GM13976 (cell line): ENCODE measurements around the gene DOCK8.

Experiments used
- DNase-seq: peaks from one replicate; pipeline ENCODE4 v3.0.0; 2012; ENCODE audit warnings: low spot score
- in situ Hi-C: fragments of 300-500 bp; cut with MboI; formaldehyde crosslinking; loops from one replicate; pipeline ENCODE4 v1.12.0; 2022; ENCODE audit warnings: low sequenced_read_pairs, mixed read lengths, inconsistent platforms; ENCODE audit not compliant: unreplicated experiment
- TF ChIP-seq, protein P1 (sequence below): IDR thresholded peaks from 2 replicates; pipeline ENCODE4 v1.5.1; 2012; ENCODE audit warnings: borderline replicate concordance, mild to moderate bottlenecking; ENCODE audit not compliant: insufficient read depth; ENCODE audit errors: extremely low read depth, missing control alignments, control extremely low read depth

Gene DOCK8

DNA sequence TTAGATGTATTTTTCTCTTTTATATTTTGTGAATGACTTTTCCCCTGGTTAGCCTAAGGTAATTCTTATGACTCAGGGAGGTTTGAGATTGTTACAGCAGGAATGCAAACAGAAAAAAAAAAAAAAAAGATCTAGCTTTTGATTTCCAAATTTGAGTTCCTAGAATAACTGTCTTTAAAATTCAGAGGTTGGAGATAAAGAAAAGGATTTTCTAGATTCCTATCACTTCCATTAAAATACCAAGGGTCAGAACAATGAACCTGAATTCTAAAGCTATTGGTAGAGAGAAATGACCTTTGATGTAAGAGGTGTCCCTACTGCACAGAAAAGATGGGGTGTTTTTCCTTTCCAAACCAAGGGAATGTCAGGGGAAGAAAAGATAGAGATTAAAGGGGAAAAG lies 262.5 kb downstream of the DOCK8 start:
- DNase-seq = no peak
- in situ Hi-C loops = no loop called here
- TF ChIP-seq, protein P1, sequence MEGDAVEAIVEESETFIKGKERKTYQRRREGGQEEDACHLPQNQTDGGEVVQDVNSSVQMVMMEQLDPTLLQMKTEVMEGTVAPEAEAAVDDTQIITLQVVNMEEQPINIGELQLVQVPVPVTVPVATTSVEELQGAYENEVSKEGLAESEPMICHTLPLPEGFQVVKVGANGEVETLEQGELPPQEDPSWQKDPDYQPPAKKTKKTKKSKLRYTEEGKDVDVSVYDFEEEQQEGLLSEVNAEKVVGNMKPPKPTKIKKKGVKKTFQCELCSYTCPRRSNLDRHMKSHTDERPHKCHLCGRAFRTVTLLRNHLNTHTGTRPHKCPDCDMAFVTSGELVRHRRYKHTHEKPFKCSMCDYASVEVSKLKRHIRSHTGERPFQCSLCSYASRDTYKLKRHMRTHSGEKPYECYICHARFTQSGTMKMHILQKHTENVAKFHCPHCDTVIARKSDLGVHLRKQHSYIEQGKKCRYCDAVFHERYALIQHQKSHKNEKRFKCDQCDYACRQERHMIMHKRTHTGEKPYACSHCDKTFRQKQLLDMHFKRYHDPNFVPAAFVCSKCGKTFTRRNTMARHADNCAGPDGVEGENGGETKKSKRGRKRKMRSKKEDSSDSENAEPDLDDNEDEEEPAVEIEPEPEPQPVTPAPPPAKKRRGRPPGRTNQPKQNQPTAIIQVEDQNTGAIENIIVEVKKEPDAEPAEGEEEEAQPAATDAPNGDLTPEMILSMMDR = no peak

DNA sequence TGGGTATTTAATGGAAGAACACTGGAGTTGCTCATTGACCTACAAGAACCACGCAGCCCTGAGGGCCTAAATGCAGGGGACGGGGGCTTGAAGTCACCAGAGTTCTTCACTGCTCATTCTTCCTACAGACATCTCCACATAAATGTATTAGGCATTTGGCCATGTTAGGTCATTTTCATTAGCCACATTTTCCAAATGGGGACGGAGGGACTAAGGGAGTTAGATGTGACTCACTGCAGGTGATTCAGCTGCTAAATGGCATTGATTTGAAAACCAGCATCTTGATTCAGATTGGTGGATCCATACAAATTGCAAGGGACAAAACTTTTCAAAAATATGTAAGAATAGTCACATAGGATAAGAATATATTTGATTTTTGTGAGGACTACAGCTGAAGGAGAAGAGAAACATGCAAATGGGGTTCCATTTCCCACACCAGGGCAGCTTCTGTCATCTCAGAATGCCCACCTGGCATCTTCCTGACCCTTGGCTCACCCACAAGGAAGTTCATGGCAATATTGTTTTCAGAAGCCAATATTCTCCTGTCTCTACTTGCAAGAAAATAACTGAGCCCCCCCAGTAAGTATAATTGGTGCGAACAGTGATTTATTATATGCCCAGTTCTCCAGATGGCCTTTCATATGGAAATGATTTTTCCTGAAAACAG lies 264.8 kb downstream of the DOCK8 start:
- in situ Hi-C loops = no loop called here
- DNase-seq = no peak
- TF ChIP-seq, protein P1 = no peak

DNA sequence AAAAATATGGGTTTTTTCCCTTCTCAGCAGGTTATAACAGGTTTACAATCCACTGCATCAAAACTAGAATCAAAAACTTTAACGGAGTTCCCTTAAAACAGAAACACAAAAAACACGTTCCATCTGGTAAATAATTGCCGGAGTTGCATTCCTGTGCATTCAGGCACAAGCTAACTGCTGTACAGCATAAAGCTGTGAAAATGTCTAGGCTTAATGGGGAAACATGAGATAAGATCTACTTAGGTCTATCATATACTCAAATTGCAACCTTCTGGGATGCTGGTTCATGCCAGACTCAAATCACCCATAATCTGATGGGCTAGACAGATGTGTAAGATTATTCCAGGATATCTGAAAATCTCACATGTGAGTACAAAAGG lies 265.3 kb downstream of the DOCK8 start:
- no peak for DNase-seq
- in situ Hi-C loops = no loop called here
- TF ChIP-seq, protein P1 = no peak

DNA sequence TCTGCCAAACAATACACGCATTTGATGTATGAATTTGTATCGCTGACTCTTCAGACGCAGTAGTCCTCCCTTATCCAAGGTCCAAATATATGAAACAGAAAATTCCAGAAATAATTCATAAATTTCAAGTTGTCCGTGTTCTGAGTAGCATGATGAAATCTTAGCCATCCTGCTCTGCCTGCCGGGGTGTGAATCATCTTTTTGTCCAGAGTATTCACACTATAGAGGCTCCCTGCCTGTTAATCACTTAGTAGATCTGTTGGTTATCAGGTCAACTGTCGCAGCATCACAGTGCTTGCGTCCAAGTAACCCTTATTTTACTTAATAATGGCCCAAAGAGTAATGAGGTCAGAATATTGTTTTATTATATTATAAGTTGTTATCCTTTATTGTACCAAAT lies 268.1 kb downstream of the DOCK8 start:
- no peak for DNase-seq
- in situ Hi-C loops = no loop called here
- TF ChIP-seq, protein P1 = no peak

DNA sequence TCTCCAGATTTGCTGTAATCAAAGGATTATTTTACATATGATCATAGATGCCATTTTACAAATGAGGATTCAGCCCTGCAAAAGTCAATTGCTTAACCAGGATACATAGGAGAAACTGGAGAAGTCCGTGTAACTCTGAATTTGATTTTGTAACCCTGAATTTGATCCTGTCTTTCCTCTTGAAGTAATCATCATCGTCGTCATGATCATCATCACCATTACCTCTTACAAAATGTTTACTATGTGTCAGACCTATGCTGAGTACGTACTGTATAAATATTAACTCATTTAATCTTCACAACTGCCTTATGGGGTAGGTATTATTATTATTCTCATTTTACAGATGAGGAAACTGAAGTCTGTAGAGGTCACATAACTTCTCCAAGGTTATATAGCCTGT lies 271.5 kb downstream of the DOCK8 start:
- in situ Hi-C loops = no loop called here
- TF ChIP-seq, protein P1 = no peak

DNA sequence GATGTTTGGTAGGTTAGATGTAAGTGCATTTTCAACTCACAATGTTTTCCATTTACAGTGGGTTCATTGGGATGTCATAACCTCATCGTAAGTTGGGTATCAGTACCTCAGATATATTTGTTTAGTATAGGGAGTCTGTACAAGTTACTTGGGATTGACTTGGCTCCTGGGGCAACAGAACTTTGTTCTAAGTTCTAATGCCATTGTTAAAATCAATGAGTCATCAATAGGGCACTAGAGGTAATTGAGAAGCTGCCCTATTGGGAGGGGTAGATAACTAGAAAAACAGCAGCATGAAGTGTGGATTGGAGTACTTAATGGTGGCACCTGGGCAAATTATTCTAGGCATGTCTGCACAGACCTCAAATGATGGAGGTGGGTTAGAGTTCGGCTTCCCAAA lies 272.8 kb downstream of the DOCK8 start:
- TF ChIP-seq, protein P1 = no peak
- in situ Hi-C loops = no loop called here
- no peak for DNase-seq

More for the DNA sequence above, 271.5 kb downstream of the DOCK8 start:
- no peak for DNase-seq
